ENCODE data around the gene PTH2R.

DNA sequence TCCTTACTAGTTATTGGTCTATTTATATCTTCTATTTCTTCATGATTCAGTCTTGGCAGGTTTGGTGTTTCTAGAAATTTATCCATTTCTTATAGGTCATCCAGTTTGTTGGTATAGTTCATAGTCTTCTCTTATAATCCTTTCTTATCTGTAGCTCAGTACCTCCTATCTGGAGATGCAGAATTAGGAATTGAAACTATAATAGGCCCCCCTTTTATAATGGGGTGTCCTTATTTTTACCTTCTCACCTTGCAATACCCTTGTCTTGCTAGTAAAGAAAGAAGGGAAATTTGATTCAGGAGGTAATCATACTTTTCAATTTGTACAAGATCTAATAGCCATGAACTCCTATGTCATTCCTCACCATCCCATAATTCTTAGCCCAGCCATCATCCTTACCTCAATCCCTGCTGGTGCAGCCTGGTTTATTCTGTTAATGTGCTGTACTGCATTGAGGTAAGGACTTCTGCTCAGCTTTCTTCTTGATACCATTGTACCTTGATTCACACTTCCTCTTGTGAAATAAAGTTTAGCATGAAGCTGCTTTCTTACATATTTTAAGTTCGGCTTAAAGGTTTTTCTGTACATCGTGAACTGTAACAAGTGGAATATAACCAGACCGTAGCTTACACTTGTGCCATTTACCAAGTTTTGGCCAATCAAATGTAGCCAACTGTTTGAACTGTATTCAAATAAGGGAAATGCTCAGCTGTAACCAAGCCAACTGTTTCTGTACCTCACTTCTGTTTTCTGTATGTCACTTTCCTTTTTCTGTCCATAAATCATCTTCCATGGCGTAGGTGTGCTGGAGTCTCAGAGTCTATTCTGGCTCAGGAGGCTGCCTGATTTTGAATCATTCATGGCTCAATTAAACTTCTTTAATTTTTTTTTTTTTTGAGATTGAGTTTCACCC, 40.1 kb upstream of the PTH2R start:
- TF ChIP-seq CEBPB (IDR thresholded peaks at IDR 0.05; ENCODE audit: low read depth) (no peak), POLR2AphosphoS5 (IDR thresholded peaks at IDR 0.05; ENCODE audit: low read depth, low read length) (no peak), CTCF (IDR thresholded peaks at IDR 0.05 in 2 of 3, conservative IDR thresholded peaks at IDR 0.05 in 1 of 3; ENCODE audit: borderline replicate concordance in 1 of 3, insufficient read depth in 1 of 3, low read depth in 2 of 3, low read length in 2 of 3) (no peak), SP1 (IDR thresholded peaks at IDR 0.05; ENCODE audit: low read depth) (no peak), EZH2 (IDR thresholded peaks at IDR 0.05) (no peak), EZH2phosphoT487 (IDR thresholded peaks at IDR 0.05; ENCODE audit: borderline replicate concordance) (no peak)
- TF ChIP-seq, protein P1, sequence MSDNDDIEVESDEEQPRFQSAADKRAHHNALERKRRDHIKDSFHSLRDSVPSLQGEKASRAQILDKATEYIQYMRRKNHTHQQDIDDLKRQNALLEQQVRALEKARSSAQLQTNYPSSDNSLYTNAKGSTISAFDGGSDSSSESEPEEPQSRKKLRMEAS (IDR thresholded peaks at IDR 0.05): no peak
- TF ChIP-seq, protein P2, sequence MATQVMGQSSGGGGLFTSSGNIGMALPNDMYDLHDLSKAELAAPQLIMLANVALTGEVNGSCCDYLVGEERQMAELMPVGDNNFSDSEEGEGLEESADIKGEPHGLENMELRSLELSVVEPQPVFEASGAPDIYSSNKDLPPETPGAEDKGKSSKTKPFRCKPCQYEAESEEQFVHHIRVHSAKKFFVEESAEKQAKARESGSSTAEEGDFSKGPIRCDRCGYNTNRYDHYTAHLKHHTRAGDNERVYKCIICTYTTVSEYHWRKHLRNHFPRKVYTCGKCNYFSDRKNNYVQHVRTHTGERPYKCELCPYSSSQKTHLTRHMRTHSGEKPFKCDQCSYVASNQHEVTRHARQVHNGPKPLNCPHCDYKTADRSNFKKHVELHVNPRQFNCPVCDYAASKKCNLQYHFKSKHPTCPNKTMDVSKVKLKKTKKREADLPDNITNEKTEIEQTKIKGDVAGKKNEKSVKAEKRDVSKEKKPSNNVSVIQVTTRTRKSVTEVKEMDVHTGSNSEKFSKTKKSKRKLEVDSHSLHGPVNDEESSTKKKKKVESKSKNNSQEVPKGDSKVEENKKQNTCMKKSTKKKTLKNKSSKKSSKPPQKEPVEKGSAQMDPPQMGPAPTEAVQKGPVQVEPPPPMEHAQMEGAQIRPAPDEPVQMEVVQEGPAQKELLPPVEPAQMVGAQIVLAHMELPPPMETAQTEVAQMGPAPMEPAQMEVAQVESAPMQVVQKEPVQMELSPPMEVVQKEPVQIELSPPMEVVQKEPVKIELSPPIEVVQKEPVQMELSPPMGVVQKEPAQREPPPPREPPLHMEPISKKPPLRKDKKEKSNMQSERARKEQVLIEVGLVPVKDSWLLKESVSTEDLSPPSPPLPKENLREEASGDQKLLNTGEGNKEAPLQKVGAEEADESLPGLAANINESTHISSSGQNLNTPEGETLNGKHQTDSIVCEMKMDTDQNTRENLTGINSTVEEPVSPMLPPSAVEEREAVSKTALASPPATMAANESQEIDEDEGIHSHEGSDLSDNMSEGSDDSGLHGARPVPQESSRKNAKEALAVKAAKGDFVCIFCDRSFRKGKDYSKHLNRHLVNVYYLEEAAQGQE (IDR thresholded peaks at IDR 0.05; ENCODE audit: low read depth): no peak

Measured in HCT116 (cell line).